GM21515 (cell line): ENCODE measurements around the gene ENKUR.
A peak's percentile ranks its signal among the peaks of the same experiment; 100 is the strongest.
"Not testable (repeated sequence)": the region's sequence is repeated elsewhere in the genome, so short reads cannot be mapped to it uniquely, and the experiment has no call there.

Source experiments
- ATAC-seq: cut with Tn5 transposase; IDR thresholded peaks from one replicate; pipeline ENCODE4 v1.9.1; 2021; ENCODE audit not compliant: unreplicated experiment

The ENKUR gene

DNA sequence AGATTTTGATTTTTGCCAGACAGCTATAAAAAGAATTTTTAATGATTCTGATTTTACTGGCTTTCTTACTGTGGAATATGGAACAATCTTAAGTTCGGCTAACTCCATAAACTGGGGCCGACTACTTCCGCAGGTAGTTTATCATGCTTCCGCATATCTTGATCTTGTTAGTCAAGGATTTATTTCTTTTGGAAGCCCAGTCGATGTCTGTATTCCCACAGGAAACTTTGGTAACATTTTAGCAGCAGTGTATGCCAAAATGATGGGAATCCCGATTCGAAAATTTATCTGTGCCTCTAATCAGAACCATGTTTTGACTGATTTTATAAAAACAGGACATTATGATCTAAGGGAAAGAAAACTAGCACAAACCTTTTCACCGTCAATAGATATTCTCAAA, 8.6 kb upstream of the ENKUR start:
- ATAC-seq: no peak

DNA sequence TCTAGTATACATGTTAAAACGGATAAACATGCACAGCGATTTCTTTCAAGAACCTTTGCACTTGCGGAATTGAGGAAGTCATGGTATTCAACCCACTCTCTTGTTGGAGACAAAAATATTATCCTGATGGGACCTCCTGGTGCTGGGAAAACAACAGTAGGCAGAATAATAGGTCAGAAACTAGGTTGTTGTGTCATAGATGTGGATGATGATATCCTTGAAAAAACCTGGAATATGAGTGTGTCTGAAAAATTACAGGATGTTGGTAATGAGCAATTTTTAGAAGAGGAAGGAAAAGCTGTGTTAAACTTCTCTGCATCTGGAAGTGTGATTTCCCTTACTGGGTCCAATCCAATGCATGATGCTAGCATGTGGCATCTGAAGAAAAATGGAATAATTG, 7.3 kb upstream of the ENKUR start:
- ATAC-seq: no peak

DNA sequence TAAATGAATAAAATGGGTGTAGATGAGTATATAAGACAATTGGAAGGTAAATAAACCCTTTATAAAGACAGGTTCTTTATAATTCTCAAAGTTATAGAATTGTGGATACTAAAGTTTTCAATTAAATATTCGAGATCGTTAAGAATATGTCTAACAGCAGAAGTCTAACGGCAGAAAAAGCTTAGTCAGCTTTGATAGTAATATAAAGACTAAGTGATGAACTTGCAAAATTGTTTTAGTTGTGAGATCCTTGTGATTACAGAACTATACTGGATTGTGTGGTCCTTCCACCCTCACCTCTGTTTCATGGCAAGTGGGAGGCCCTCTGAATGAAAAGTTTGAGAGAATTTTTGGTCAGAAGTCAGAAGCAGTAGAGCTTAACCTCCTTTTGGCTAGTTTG, 2.7 kb upstream of the ENKUR start:
- no peak for ATAC-seq

DNA sequence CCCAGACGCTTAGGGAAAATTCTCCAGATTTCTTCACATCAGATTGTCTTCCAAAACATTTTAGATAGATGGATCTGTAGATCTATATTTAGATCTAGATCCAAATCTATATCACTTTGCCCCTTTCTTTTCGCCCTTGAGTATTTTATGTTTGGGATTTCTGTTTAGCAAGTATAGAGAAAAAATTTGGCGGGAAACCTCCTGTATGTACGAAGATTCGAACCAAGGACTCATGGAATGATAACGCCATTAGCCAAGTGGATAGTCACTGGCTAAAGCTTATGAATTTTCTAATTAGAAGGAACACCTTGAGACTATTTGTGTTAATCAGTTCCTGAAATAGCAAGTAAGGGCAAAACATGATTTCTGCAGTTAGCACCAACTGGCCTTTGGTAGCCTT, 1.7 kb upstream of the ENKUR start:
- ATAC-seq: no peak

DNA sequence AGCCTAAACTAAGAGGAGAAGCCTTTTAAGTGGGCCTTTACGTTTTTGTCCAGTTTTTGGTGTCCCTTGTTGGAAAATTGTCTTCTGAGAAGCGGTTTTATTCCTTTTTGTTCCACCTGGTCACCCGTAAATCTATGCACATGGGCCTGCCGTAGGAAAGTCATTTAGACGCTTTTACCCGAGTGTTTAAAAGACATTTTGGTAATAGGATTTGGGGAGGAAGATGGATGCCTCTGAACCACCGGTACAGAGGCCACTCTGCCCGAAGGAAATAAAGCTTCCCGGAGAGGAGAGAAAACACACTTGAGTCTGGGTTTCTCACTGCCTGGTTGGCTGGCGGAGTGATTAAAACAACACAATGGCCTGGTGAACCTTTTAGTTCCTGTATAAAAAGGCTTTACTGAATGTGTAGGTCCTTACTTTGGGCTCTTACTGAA, 1.2 kb upstream of the ENKUR start:
- peak; percentile 1 for ATAC-seq

DNA sequence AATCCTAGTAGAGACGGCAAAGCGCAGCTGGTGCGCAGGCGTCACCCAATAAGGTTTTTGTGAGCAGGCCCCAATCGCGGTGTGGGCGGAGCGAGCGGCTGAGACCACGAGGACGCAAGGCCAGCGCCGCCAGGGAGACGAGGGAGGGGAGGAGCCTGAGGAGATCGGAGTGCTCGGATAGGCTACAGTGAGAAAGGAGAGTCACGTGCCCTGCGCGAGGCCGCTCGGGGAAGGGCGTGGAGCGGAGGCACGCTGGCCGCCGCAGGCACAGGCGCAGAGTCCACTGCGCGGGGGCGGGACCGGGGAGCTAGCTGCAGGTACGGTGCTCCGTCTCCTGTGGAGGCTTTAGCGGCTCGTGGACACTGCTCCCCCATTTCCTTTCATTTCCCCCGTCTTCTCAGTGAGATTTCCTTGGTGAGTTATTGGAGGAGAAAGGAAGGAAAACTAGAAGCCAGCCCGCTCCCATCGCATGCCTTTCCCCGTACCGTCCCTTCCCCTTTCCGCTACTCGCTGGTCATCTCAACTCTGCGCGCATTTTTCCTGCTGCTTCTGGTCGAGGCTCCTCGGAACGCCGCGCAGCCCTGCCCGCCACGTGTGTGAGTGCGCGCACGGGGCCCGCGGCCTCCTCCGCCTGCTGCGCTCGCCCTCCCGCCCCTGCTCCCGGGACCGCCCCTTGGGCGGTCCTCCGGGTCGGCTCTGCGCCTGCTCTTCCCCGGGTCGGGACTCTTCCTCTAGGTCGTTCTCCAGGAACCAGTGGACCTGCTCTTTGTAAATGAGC, 607 bp upstream of the ENKUR start, which contains the start of gene THNSL1:
THNSL1 (plus strand) TSS at position 237 of the 778 bp plus-strand sequence. CDS start 6,612 bp downstream, outside the sequence.
- peak; percentile 99 for ATAC-seq

DNA sequence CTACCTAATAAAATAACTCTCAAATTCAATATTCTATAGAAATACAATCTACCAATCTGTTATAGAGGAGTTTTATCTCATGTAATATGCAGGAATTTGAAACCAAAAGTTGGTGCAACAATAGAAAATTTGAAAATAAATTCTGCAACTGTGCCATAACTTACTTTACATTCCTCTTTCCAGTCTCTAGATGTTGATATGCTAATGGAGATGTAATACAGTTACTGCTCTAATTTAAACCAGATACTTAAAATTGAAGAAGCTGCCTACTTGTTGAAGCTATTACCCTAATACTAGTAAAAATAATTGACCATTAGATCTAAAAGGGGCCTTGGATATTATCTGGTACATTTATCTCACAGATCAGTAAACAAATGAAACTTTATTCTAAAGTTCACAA, 1.4 kb downstream of the ENKUR start:
- ATAC-seq: no peak

DNA sequence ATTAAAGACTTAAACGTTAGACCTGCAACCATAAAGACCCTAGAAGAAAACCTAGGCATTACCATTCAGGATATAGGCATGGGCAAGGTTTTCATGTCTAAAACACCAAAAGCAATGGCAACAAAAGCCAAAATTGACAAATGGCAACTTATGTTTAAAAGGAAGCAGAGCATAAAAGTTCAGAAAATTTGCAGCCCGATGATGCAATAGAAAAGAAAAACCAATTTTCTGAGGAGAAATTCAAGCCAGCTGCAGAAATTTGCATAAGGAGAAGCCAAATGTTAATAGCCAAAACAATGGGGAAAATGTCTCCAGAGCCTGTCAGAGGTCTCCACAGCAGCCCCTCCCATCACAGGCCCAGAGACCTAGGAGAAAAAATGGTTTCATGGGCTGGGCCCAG, 4.4 kb downstream of the ENKUR start:
- not testable (repeated sequence) for ATAC-seq

DNA sequence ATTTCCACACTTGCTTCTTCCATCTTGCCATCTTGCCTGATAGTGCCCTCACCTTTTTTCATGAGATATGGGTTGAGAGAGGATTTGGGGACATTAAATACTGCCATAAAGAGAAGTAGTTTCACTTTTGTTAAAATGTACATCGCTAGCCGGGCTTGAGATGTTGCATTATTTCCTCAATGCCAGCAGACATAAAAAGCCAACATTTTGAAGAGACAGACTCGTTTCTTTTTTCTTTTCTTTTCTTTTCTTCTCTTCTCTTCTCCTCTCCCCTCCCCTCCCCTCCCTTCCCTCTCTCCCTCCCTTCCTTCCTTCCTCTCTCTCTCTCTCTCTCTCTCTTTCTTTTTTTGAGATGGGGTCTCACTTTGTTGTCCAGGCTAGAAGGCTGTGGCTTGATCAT, 17.9 kb downstream of the ENKUR start:
- ATAC-seq: no peak

DNA sequence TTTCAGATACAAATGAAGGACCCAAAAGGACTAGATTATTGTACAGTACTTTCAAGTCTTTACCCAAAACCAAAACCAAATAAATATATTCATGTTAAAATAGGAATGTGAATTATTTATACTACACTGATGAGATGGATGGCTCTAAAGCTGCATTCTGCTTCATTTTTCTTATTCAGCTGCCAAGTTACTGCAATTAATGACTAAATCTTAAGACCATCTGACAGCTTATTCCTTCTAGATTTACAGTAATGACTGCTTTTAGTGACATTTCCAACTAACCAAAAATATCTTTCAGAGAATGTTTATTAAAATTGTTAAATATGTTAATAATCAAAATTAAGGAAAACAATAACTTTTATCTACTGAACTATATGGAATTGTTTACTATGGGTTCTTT, 20.9 kb downstream of the ENKUR start:
- ATAC-seq: no peak

DNA sequence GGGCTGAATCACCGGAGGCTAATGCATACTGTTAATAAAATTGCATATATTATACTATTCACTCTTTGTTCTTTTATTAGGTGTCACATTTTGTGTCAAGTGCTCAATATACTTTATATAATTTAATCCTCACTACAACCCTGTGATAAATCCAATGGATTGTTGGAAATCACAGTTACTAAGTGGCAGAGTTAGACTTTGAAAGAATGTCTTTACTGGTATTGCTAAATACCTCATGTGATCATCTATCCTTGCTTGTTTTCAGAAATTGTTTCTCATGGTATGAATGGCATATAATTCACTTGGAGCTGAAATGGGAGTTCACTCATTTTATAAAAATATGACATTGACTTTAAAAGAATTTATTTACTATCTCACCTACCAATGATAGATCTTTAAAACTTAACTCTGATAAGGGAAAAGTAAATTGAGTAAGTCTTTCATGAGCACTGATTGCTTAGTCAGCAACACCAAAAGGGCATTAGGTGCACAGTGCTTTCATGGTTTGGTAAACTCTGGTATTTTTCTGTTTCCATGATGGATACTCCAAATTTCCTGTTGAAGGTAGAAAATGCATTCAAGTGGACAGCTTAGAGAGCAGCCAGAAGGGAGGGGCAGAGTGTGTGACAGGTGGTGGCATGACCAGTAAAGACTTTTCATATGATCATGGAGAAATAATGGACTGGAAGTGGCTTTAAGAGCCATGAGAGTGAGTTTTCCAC, 22.6 kb downstream of the ENKUR start:
- no peak for ATAC-seq

DNA sequence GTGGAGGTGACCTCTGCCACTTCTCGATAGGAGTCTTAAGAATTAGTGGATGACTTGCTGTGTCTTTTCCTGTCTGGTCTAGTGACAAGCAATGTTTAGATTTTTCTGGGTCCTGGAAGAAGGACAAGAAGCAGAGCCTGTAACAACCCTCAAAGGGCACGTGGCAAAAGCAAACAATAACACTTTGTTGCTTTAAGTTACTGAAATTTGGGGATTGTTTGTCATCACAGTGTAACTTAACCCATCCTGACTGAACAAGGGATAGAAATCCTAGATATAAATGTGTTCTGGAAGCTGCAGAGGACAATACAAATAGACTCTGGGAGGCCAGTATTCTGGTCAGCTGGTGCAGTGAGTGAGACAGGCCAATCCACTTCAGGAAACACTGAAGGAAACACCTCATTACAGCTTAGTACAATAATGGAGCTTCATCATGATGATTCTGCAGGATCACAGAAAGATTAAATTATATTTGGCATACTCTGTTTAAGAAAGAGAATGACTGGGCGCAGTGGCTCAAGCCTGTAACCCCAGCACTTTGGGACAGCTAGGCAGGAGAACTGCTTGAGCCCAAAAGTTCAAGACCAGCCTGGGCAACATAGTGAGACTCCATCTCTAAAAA, 23.3 kb downstream of the ENKUR start:
- ATAC-seq: no peak

DNA sequence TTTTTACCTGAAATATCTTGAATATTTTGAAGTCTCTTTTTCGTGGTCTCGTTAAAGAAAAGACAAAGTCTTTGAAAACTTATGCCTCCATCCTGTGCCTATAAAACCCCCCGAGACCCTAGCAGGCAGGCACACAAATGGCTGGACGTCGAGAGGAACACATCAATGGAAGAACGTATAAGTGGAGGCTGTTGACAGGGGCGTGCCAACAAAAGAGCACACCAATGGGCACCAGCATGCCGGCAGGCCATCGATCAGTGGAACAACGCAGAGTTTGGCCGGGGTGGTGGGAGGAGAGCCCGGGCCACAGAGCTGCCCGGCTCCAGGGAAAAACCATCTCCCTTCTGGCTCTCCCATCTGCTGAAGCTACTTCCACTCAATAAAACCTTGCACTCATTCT, 24.7 kb downstream of the ENKUR start:
- ATAC-seq: no peak

DNA sequence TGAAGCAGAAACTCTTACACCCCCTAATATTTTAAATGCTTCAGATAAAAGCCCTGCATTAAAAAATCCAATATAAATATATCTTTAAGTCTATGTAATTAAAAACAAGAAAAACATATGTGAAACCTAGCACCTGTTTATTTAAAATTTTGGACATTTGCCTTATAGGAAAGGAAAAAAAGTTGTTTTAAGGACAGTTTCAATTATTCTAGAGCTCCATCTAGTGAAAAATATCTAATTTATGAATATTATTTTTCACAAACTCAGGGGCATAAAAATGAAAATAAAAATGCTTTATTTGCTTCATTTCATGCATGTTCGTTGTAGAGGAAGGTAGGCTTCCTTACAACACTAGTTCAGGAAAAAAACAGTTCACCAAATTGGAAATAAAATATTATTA, 26.1 kb downstream of the ENKUR start:
- no peak for ATAC-seq

DNA sequence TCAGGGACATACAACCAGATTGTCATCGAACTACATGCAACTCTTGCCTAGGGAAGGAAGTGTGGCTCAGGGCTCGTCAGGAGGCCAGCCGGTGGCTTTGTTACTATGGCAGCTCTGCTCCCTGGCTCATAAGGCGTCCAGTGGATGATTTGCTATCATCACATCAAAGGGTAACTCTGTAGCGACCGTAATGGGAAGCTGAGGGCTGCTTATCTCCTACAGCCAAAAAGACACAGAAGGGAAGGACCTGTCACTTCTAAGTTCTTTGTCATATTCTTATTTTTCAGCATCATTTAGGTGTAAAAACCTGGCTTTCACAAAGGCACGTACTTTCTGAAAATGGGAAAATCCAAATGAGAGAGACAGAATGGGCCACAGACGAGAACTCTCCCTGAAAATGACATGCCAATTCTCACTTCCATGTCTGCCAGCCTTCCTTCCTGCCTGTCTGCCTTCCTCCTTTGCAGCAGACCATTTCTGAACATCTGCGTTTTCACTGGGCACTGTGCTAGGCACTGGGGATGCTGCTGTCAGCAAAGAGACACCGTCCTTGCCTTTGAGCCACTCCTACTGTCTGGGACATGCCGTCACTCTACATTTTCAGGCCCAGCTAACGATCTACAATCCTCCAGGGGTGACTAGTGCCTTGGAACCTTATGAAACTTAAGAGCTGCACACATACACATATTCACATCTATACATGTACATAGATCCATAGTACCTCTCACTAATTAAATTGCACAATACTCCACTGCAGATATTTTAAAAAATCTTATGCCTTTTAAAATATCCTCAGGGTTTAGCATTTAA, 26.9 kb downstream of the ENKUR start:
- no peak for ATAC-seq

DNA sequence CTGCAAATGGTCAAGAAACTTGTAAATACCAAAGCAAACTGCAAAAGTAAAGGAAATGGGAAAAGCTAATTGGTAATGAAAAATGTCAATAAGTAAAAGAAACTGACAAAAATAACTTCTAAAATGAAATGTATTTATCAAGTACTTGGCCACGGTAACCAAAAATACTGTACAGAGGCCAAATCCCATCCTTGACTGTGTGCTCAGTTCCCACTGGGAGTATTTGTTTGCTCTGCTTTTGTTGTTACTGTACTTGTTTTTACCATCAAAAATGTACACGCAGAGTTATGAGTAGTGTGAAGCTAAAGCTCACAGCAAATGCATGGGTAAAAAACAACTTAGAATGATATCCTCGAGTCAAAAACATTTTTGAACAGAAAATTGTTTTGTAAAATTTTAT, 31.1 kb downstream of the ENKUR start:
- ATAC-seq: no peak

DNA sequence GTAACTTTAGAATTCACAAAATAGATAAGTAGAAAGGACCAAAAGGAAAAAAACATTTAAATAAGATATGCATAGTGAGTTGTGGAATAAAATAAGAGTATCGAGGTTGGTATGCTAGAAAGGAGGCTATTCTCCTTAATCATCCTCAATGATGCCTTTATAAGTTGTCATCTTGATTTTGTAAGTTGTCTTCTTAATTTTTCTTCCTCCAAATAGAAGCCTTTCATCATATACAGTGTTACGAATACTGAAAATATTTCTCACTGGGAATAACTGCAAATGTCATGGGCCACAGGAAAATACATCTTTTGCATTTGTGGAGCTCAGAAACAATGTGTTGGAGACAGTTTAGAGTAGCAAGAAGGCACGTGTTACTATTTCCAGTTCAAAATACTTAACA, 32.0 kb downstream of the ENKUR start:
- no peak for ATAC-seq

DNA sequence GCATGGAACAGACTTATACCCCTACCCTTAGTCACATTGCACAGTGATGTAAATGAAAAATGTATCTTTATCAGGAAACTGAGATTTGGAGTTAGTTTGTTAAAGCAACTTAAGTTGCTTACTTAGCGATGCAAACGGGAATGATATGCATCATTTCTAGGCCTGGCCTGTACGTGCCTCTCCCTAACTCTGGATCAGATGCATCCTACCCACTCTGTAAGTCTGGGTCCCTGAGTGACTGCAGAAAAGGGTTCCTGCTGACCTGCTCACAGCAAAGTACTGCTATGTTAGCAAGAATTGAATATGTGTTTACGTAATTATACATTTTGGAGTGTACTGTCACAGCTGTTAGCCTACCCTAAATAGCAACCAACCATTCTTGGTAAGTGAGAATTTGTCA, 32.8 kb downstream of the ENKUR start:
- no peak for ATAC-seq

DNA sequence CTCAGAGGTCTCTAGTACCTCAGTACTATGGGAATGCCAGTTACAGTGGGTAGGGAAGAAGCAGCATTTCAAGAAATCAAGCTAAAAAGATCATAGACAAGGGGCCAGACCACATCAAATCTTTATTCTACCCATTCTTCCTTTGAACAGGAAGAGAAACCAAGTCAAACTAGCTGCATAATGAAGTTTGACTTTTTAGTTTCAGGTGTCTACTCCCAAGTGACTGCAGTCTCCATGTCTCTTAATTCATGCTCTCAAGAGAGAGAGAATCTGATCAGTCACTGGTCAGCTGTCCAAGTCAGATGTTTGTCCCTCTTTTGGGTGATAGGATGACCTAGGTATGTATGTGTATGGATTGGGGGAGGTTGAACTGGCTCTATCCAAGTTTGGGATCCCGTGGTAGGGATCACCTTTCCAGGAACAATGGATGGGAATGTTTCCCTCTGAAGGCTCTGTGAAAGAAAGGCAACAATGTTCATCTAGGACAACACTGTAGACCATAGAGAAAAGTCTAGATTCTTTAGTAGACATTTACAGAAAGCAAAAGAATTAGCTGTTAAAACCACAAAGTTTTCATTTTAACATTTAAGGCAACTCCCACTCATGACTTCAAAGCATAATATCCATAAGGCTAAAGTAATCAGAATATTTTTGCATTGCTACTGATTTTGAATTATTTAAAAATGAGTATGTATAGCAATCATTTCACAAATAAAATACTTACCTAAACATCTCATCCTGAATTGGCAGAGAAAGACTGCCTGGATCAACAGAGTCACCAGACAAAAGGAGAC, 33.4 kb downstream of the ENKUR start:
- ATAC-seq: no peak

DNA sequence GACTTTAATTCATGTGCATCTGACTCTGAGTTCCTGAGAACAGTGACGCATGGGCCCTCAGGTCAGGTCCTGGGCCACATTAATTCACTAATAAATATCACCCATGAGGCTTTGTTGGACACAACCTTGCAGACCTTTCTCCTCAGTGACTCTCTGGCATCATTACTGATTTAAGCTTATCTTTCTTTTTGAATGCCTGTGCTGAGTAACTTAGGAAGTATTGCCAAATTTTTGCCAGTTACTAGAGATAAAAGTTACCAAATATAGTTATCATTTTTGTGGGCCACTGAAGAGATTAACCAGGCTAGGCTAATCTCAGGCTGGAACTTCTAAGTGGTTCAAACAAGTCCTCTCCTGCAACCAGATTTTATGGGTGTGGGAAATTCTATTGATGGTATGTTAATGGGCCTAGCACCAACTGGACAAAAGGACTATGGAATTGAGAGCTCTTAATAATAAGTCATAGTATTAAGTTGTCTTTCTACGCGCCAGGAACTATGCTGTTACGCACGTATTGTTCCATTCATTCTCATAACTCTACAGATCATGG, 34.7 kb downstream of the ENKUR start:
- ATAC-seq: no peak
